Keratinocyte (primary cell): ENCODE data around the gene AKR1B1. TPM values are rescaled to one million over a fixed set of nuclear protein-coding genes. Genes with fewer than 3 reads are reported as not detected.

Experiments used
- DNase-seq: peaks from one replicate; pipeline ENCODE4 v3.0.0-alpha.2; 2011; ENCODE audit warnings: low read depth, missing footprints, low spot score
- FAIRE-seq: peaks from 2 replicates; lab custom pipeline; 2011; peaks lifted over from hg19 to GRCh38; lab: Jason Lieb, UNC
- H2AFZ ChIP-seq: 2 replicates; pipeline ENCODE4 v1.6.0; 2012; ENCODE audit warnings: low read length, control low read depth, inconsistent platforms; ENCODE audit not compliant: control insufficient read depth
- H3K27ac ChIP-seq: 2 replicates; pipeline ENCODE4 v1.5.1; 2011; ENCODE audit warnings: low read length; ENCODE audit not compliant: control insufficient read depth, insufficient read depth
- H3K27me3 ChIP-seq: 3 replicates; pipeline ENCODE4 v1.6.0; 2011; ENCODE audit warnings: low read length; ENCODE audit not compliant: control insufficient read depth, insufficient read depth; ENCODE audit errors: extremely low read depth
- H3K36me3 ChIP-seq, 2 experiments: 2 replicates in 1 of 2; 3 replicates in 1 of 2; pipeline ENCODE4 v1.5.1; 2011; ENCODE audit warnings: low read length in 2 of 2, mild to moderate bottlenecking in 1 of 2; ENCODE audit not compliant: control insufficient read depth in 2 of 2, insufficient read depth in 2 of 2; ENCODE audit errors: extremely low read depth in 1 of 2
- H3K4me1 ChIP-seq: 3 replicates; pipeline ENCODE4 v1.5.1; 2011; ENCODE audit warnings: low read length; ENCODE audit not compliant: control insufficient read depth, insufficient read depth; ENCODE audit errors: extremely low read depth
- H3K4me2 ChIP-seq: 3 replicates; pipeline ENCODE4 v1.6.0; 2011; ENCODE audit warnings: low read depth, low read length; ENCODE audit not compliant: control insufficient read depth, insufficient read depth; ENCODE audit errors: extremely low read depth
- H3K4me3 ChIP-seq, 3 experiments: fragments of 200-600 bp in 1 of 3; sonication (generic) in 1 of 3; 2 replicates in 2 of 3; 3 replicates in 1 of 3; pipeline ENCODE4 v1.5.1; 2011 to 2016; ENCODE audit warnings: low read length in 3 of 3, mild to moderate bottlenecking in 3 of 3, control low read depth in 2 of 3, inconsistent platforms in 1 of 3, low read depth in 1 of 3, mixed read lengths in 1 of 3, mixed run types in 1 of 3, moderate library complexity in 1 of 3; ENCODE audit not compliant: control insufficient read depth in 2 of 3, insufficient read depth in 2 of 3; ENCODE audit errors: extremely low read depth in 1 of 3
- H3K79me2 ChIP-seq: 2 replicates; pipeline ENCODE4 v1.6.0; 2012; ENCODE audit warnings: low read length; ENCODE audit not compliant: control insufficient read depth, insufficient read depth
- H3K9ac ChIP-seq: 3 replicates; pipeline ENCODE4 v1.6.0; 2011; ENCODE audit warnings: low read length; ENCODE audit not compliant: control insufficient read depth, insufficient read depth; ENCODE audit errors: extremely low read depth
- H3K9me1 ChIP-seq: 3 replicates; pipeline ENCODE4 v1.6.0; 2011; ENCODE audit warnings: low read length; ENCODE audit not compliant: control insufficient read depth, insufficient read depth; ENCODE audit errors: extremely low read depth
- H3K9me3 ChIP-seq: 2 replicates; pipeline ENCODE4 v1.5.1; 2012; ENCODE audit warnings: low read depth, low read length; ENCODE audit not compliant: control insufficient read depth
- H4K20me1 ChIP-seq: 3 replicates; pipeline ENCODE4 v1.6.0; 2011; ENCODE audit warnings: low read length; ENCODE audit not compliant: control insufficient read depth, insufficient read depth; ENCODE audit errors: extremely low read depth
- CTCF ChIP-seq, 3 experiments: IDR thresholded peaks in 1 of 3; conservative IDR thresholded peaks in 1 of 3; optimal IDR thresholded peaks in 1 of 3; 2 replicates in 2 of 3; 3 replicates in 1 of 3; pipeline versions ENCODE3 to v1.5.1; 2011; ENCODE audit warnings: low read length in 3 of 3, mild to moderate bottlenecking in 3 of 3, moderate library complexity in 2 of 3, control low read depth in 1 of 3, inconsistent platforms in 1 of 3; ENCODE audit not compliant: insufficient read depth in 2 of 3; ENCODE audit errors: extremely low read depth in 1 of 3
- EZH2 ChIP-seq: IDR thresholded peaks from one replicate; pipeline ENCODE4 v1.6.1; 2012; ENCODE audit warnings: inconsistent platforms, mild to moderate bottlenecking, low read length, moderate library complexity
- dilution Hi-C: fragments of 300-500 bp; cut with MboI; formaldehyde crosslinking; loops from one replicate; pipeline ENCODE4 v1.7.0; 2020; ENCODE audit warnings: low sequenced_read_pairs; ENCODE audit not compliant: extremely low pct_ligation_motif_present
- polyA plus RNA-seq, 5 experiments: library from polyadenylated mRNA; depleted of rRNA in 3 of 5; stranded (reverse) in 3 of 5; stranded (forward) in 1 of 5; unstranded in 1 of 5; fragments of >200 nt; gene quantifications; 1 replicate in 1 of 5; 2 replicates in 3 of 5; 3 replicates in 1 of 5; pipeline versions ENCODE4 v1.2.1 to v1.2.3, GENCODE V29; 2011 to 2012; ENCODE audit warnings: missing spikeins in 2 of 5, low read depth in 1 of 5, low replicate concordance in 1 of 5

The AKR1B1 gene
- polyA plus RNA-seq, 1 donor (not counting 4 experiments of a cell fraction or from before 2014, with no cell fraction given): 139 TPM

GRCh38 chr7:134504660-134505164 lies 45.8 kb upstream of the AKR1B1 start:
- no peaks in the 10 kb centered on the region for H3K36me3 ChIP-seq
- no peak for TF ChIP-seq EZH2
- TF ChIP-seq CTCF (optimal IDR thresholded peaks at IDR 0.05 in 1 of 3, IDR thresholded peaks at IDR 0.05 in 1 of 3, conservative IDR thresholded peaks at IDR 0.05 in 1 of 3; ENCODE audit: extremely low read depth in 1 of 3, insufficient read depth in 2 of 3, low read length in 3 of 3): no peak
- H3K9me3 ChIP-seq: no peaks in the 10 kb centered on the region
- no peaks in the 10 kb centered on the region for H3K79me2 ChIP-seq
- FAIRE-seq: no peak
- H3K4me1 ChIP-seq: no peaks in the 10 kb centered on the region
- dilution Hi-C loops: no loop called here
- no peaks in the 10 kb centered on the region for H4K20me1 ChIP-seq
- no peak overlapping the region for H3K4me2 ChIP-seq
- H3K9me1 ChIP-seq: no peaks in the 10 kb centered on the region
- no peaks in the 10 kb centered on the region for H3K27me3 ChIP-seq
- DNase-seq: no peak
- H3K9ac ChIP-seq: no peak overlapping the region
- no peak overlapping the region for H2AFZ ChIP-seq
- no peak overlapping the region for H3K4me3 ChIP-seq
- no peak overlapping the region for H3K27ac ChIP-seq

GRCh38 chr7:134502463-134503371 lies 43.8 kb upstream of the AKR1B1 start:
- Histone ChIP-seq H3K4me3 (no peak overlapping the region), H3K9me1 (no peaks in the 10 kb centered on the region), H4K20me1 (no peaks in the 10 kb centered on the region), H3K9me3 (no peaks in the 10 kb centered on the region), H3K36me3 (no peaks in the 10 kb centered on the region), H2AFZ (peak overlapping the region; percentile 50), H3K9ac (no peak overlapping the region), H3K79me2 (no peaks in the 10 kb centered on the region), H3K27me3 (no peaks in the 10 kb centered on the region), H3K4me2 (no peak overlapping the region), H3K4me1 (no peaks in the 10 kb centered on the region), H3K27ac (no peak overlapping the region)
- dilution Hi-C loops: no loop called here
- FAIRE-seq (no peak), DNase-seq (no peak)
- TF ChIP-seq CTCF (optimal IDR thresholded peaks at IDR 0.05 in 1 of 3, IDR thresholded peaks at IDR 0.05 in 1 of 3, conservative IDR thresholded peaks at IDR 0.05 in 1 of 3; ENCODE audit: extremely low read depth in 1 of 3, insufficient read depth in 2 of 3, low read length in 3 of 3) (no peak), EZH2 (no peak)
